IPS-18a (cell line): ENCODE results near the gene SGCA.

Experiments used
- H3K27ac ChIP-seq: one replicate; pipeline ENCODE4 v1.5.1; 2013; ENCODE audit warnings: low read length
- H3K27me3 ChIP-seq: one replicate; pipeline ENCODE4 v1.6.1; 2013; ENCODE audit warnings: mild to moderate bottlenecking, low read length; ENCODE audit not compliant: control insufficient read depth, insufficient read depth
- H3K36me3 ChIP-seq: one replicate; pipeline ENCODE4 v1.6.1; 2013; ENCODE audit warnings: low read depth, low read length; ENCODE audit not compliant: control insufficient read depth
- H3K4me1 ChIP-seq: one replicate; pipeline ENCODE4 v1.6.1; 2013; ENCODE audit warnings: low read depth, low read length; ENCODE audit not compliant: control insufficient read depth
- H3K4me3 ChIP-seq: one replicate; pipeline ENCODE4 v1.5.1; 2013; ENCODE audit warnings: low read length
- H3K9ac ChIP-seq: one replicate; pipeline ENCODE4 v1.6.1; 2013; ENCODE audit warnings: mild to moderate bottlenecking, low read length, moderate library complexity
- H3K9me3 ChIP-seq: one replicate; pipeline ENCODE4 v1.6.1; 2013; ENCODE audit warnings: low read depth, low read length; ENCODE audit not compliant: control insufficient read depth

Gene SGCA

DNA sequence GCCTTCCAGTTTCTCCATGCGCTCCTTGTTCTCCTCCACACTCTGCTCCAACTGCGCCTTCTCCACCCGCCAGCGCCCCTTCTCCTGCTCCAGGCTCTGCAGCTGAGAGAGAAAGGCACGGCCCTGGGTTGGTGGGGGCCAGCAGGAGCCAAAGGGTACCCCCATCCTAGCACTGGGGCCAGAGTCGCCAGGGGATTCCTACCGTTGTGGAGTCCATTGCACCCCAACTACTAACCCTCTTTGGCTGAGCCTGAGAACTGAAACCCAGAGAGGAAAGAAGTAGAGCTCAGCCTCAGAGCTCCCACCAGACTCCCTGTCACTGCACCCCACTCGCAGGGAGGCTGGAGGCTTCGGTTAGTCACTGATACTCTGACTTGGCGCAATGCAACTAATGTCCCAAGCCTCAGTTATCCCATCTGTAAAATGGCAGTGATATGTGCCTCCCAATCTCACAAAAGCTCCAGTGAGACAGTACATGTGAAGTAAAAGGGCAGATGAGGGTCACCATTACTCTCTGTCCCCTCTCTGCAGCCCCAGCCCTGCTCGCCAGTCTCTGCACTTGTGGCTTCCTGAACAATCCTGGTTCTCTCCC lies 29.6 kb upstream of the SGCA start:
- H3K9ac ChIP-seq = no peak overlapping the region
- peaks cover 10% of the 10 kb centered on the region for H3K27me3 ChIP-seq
- H3K36me3 ChIP-seq = peaks cover 13% of the 10 kb centered on the region
- no peak overlapping the region for H3K27ac ChIP-seq
- H3K9me3 ChIP-seq = no peaks in the 10 kb centered on the region
- no peak overlapping the region for H3K4me3 ChIP-seq
- H3K4me1 ChIP-seq = peaks cover 16% of the 10 kb centered on the region

GRCh38 chr17:50137042-50137441 lies 28.8 kb upstream of the SGCA start:
- H3K9me3 ChIP-seq = no peaks in the 10 kb centered on the region
- H3K4me1 ChIP-seq = peaks cover 16% of the 10 kb centered on the region
- peaks cover 13% of the 10 kb centered on the region for H3K36me3 ChIP-seq

GRCh38 chr17:50139185-50139783 lies 26.5 kb upstream of the SGCA start:
- peaks cover 13% of the 10 kb centered on the region for H3K36me3 ChIP-seq
- H3K9me3 ChIP-seq = no peaks in the 10 kb centered on the region
- no peaks in the 10 kb centered on the region for H3K27me3 ChIP-seq
- H3K4me3 ChIP-seq = no peak overlapping the region
- H3K4me1 ChIP-seq = peaks cover 5% of the 10 kb centered on the region
- no peak overlapping the region for H3K27ac ChIP-seq
- H3K9ac ChIP-seq = no peak overlapping the region

More at GRCh38 chr17:50137042-50137441, 28.8 kb upstream of the SGCA start:
- H3K9ac ChIP-seq = no peak overlapping the region
- no peak overlapping the region for H3K27ac ChIP-seq
- H3K4me3 ChIP-seq = no peak overlapping the region
- H3K27me3 ChIP-seq = peaks cover 1% of the 10 kb centered on the region

GRCh38 chr17:50139950-50140885 lies 25.6 kb upstream of the SGCA start:
- H3K36me3 ChIP-seq = peaks cover 13% of the 10 kb centered on the region
- H3K4me3 ChIP-seq = no peak overlapping the region
- H3K27ac ChIP-seq = no peak overlapping the region
- no peaks in the 10 kb centered on the region for H3K9me3 ChIP-seq
- no peak overlapping the region for H3K9ac ChIP-seq
- H3K27me3 ChIP-seq = no peaks in the 10 kb centered on the region
- no peaks in the 10 kb centered on the region for H3K4me1 ChIP-seq

DNA sequence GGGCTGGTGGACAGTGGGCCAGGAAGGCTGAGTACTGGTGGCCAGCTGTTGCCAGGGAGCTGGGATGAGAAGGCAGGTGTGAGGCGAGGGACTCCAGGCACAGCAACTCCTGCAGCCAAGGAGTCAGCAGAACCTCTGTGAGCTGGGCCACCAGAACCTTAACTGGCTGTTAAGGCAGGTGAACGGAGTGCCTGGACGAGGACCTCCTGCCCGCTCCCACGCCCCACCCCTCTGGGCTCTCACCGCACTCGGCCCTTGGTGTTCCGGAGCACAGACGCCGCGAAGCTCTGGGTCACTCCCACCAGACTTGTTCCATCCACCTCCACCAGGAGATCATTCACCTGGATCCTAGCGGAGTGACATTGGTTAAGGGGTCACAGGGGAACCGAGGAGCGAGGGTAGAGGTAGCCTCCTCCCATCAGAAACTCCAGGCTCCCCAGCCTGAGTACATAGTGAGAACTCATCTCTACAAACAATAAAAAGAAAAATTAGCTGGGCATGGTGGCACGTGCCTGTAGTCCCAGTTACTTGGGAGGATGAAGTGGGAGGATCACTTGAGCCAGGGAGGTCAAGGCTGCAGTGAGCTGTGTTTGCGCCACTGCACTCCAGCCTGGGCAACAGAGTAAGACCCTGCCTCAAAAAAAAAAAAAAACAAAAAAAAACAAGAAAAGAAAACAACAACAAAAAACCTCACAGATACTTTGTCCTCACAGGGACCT lies 24.6 kb upstream of the SGCA start:
- no peak overlapping the region for H3K4me3 ChIP-seq
- H3K9ac ChIP-seq = no peak overlapping the region
- no peak overlapping the region for H3K27ac ChIP-seq
- peaks cover 13% of the 10 kb centered on the region for H3K36me3 ChIP-seq
- no peaks in the 10 kb centered on the region for H3K4me1 ChIP-seq
- H3K27me3 ChIP-seq = no peaks in the 10 kb centered on the region
- H3K9me3 ChIP-seq = no peaks in the 10 kb centered on the region

DNA sequence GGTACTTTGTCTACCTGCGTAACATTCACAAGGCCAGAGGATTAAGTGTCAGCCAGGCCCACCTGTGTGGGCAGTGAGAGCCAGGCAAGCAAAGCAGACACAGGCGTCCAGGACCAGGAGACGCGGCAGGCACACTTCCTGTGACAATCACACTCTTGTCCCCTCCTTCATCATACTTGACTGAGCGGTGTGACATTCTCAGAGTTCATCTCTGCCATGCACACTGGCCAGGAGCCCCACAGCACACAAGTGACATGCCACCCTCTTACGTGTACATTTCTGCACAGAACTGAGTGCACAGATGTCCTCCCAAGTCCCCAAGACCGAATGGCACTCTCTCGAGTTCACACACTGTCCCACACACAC lies 24.1 kb upstream of the SGCA start:
- H3K4me3 ChIP-seq = no peak overlapping the region
- H3K27me3 ChIP-seq = no peaks in the 10 kb centered on the region
- H3K9me3 ChIP-seq = no peaks in the 10 kb centered on the region
- no peak overlapping the region for H3K9ac ChIP-seq
- H3K36me3 ChIP-seq = peaks cover 13% of the 10 kb centered on the region
- no peaks in the 10 kb centered on the region for H3K4me1 ChIP-seq
- no peak overlapping the region for H3K27ac ChIP-seq

GRCh38 chr17:50143461-50144176 lies 22.2 kb upstream of the SGCA start:
- Histone ChIP-seq H3K4me3 (no peak overlapping the region), H3K27me3 (peaks cover 3% of the 10 kb centered on the region), H3K9me3 (no peaks in the 10 kb centered on the region), H3K9ac (no peak overlapping the region), H3K27ac (no peak overlapping the region), H3K4me1 (peaks cover 15% of the 10 kb centered on the region), H3K36me3 (peaks cover 9% of the 10 kb centered on the region)

GRCh38 chr17:50144355-50144754 lies 21.4 kb upstream of the SGCA start:
- peaks cover 2% of the 10 kb centered on the region for H3K36me3 ChIP-seq
- H3K9ac ChIP-seq = no peak overlapping the region
- H3K4me3 ChIP-seq = no peak overlapping the region
- H3K27ac ChIP-seq = no peak overlapping the region
- H3K27me3 ChIP-seq = peaks cover 9% of the 10 kb centered on the region
- H3K9me3 ChIP-seq = no peaks in the 10 kb centered on the region
- peaks cover 15% of the 10 kb centered on the region for H3K4me1 ChIP-seq

- no peaks in the 10 kb centered on the region for H3K9me3 ChIP-seq
Measured at GRCh38 chr17:50144845-50145531, 20.8 kb upstream of the SGCA start.

GRCh38 chr17:50145532-50146229 lies 20.1 kb upstream of the SGCA start:
- H3K9me3 ChIP-seq = no peaks in the 10 kb centered on the region
- peaks cover 21% of the 10 kb centered on the region for H3K27me3 ChIP-seq
- peaks cover 15% of the 10 kb centered on the region for H3K4me1 ChIP-seq
- no peak overlapping the region for H3K4me3 ChIP-seq
- no peak overlapping the region for H3K27ac ChIP-seq
- H3K9ac ChIP-seq = no peak overlapping the region
- no peaks in the 10 kb centered on the region for H3K36me3 ChIP-seq

More at GRCh38 chr17:50144845-50145531, 20.8 kb upstream of the SGCA start:
- Histone ChIP-seq H3K4me1 (peaks cover 15% of the 10 kb centered on the region), H3K36me3 (no peaks in the 10 kb centered on the region), H3K27me3 (peaks cover 15% of the 10 kb centered on the region), H3K9ac (no peak overlapping the region), H3K4me3 (no peak overlapping the region), H3K27ac (no peak overlapping the region)
